Activated T-cell treated with anti-CD3 and anti-CD28 coated beads for 48 hours (primary cell): ENCODE data around the gene RASSF10.
"Not testable (repeated sequence)": the region's sequence is repeated elsewhere in the genome, so short reads cannot be mapped to it uniquely, and the experiment has no call there.

Experiments
- DNase-seq: peaks from one replicate; pipeline ENCODE4 v3.0.0-alpha.2; 2020; ENCODE audit warnings: low read depth

RASSF10 gene

DNA sequence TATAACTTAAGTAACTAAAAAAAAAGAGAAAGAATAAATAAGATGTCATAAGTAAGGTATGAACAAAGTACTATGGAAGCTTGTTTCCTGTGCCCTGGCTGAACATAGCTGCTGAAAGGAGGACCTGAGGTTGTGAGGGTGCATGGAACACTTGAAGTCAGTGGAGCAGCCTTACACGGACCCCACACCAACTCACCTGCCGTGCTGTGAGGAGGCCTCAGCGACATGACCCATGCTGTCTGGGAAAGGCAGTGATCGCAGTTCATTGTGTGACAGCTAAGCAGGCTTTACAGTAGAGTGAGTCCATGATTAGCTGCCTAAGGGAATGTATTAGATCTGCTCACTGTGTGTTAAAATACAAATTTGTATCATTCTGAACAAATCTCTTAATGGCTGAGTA is 17.6 kb downstream of the RASSF10 start:
- DNase-seq: no peak

DNA sequence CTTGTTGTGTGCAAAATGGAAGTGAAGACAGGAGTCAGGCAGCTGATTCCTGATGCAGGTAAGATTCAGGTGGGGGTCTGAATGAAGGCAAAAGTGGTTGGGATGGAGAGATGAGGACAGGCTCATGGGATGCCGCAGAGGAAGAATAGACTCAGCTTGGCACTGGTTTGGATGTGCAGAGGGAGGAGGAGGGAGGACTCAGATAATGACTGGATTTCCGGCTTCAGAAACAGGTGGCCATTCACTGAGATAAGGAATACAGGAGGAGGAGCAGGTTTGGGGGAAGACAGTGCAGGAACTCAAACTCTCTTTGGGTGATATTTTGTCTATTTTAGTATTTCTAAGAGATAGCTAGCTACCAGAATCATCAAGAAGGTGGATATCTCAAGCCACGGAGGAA is 19.2 kb downstream of the RASSF10 start:
- no peak for DNase-seq

DNA sequence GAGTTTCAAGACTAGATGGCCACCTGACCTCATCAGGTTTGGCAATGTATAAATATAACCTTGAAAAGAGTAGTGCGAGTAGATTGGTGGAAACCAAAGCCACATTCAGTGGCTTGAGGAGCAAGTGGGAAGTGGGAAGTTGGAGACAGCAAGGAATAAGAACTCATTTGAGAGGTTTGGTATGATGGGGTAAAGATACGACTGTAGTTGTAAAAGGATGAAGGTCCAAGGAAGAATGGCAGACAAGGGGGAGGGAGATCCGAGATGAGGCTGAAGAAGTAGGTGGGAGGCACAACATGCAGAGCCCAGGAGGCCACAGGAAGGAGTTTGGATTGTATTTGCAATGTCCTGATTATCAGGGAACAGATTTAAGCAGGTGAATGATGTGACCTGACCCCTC is 20.8 kb downstream of the RASSF10 start:
- DNase-seq: no peak

DNA sequence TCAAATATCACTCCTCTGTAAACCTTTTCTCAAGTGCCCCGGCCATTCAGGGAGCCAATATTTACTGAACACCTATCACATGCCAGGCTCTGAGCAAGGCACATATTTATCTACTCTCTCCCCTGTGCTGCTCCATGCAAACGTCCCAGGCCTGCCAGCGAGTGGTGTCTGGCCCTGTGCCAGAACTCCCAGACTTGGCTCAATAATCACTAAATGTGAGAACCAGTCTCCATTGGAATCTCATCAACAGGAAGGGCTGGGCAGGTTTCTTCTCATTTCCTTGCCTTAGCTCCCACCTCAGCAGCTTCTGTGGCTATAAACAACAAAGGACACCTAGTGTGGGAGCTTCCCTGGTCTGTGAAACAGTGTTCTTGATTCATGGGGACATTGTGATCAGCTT is 21.7 kb downstream of the RASSF10 start:
- no peak for DNase-seq

DNA sequence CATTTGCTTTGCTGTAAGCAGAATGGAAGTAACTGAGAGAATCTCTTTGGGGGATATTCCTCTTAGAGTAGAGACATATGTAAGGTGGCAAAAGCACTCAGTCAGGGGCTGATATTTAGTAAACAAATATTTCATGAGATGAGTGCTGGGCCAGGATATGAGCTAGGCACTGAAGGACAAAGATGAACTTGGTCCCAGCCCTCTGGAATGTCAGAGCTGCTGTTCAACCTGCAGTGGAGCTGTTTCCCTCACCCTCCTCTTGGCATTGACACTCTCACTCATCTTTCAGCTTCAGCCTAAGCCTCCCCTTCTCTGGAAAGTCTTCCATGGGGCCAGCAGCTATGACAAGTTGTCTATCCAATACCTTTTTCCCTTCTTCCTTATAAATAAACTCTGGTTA is 22.2 kb downstream of the RASSF10 start:
- DNase-seq: no peak

DNA sequence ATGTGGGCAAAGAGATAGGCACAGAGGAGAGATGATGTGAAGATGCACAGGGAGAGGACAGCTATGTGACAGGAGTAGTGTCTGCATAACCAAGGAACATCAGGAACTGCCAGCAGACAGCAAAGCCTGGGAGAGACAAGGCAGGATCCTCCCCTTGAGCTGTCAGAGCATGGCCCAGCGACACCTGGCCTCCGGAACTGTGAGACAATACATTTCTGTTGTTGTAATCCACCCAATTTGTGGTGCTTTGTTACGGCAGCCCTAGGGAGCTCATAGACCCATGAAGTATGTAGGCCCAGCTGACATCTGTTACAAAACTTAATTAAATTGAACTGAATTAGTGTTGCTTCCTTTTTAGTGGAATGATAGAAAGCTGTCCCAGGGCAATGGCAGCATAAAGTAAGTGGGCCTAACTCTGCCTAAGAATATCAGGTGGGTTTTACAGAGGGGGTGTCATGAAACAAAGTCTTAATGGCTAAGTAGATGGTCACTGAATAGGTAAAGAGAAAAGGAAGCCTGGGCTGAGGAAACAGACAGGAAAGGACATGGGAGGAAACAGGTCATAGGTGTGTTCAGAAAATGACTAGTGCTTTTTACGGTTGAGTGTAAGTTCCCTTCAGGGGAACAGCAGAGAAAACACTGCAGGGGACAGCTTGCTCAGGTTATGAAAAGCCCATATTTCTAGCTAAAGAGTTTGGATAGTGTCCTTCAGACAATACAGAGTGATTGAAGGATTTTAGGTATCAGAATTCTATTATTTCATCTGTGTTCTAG is 24.8 kb downstream of the RASSF10 start:
- no peak for DNase-seq

DNA sequence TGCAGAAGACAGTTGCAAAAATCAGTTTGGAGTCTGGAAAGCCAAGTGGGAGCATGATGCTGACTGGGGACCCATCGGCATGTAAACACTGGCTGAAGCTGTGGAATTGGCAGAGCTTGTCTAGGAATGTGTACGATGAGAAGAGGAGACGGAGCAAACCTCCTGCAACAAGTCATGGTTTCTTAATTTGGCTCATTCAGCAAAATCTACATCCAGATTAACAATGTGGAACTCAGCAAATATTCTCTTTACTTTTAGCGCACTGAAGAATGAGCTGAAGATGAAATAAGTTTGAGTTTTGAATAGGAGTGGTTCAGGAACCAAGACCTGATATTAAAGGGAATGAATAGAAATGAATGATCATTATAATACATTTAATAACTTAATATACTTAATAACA is 26.6 kb downstream of the RASSF10 start:
- DNase-seq: no peak

DNA sequence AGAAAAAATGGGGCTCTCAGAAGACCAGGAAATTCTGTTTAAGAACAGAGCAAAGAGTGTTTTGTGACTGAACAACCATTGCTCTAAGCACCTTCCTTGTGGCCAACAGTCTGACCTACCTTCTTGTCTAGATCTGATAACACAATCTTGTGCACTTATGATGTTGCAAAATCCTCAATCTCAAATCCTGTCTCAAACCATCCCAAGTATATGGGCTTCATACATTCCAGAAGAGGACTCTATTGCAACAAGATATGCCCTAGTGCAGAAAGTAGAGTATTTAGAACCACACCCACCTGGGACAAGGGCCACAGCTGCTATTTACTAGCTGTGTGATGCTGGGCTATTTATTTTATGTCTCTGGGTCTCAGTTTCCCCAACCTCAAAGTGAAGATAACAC is 27.1 kb downstream of the RASSF10 start:
- no peak for DNase-seq

DNA sequence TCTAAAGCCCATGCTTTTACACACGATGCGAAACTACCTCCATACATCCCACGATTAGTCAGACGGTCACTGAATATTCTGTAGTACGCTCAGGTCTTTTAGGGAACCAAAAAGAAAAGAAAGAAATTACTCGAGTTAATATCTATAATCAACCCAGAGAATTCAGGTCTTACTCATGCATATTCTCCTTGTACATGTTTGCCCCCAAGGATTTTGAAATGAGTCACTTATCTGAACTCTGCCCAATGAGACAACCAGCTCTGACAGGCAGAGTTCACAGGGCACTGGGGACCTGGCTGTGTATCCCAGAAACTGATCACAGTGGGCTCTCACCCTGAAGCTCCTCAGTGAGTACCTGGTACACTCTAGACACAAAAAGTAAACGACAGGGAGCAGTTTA is 29.2 kb downstream of the RASSF10 start:
- no peak for DNase-seq

DNA sequence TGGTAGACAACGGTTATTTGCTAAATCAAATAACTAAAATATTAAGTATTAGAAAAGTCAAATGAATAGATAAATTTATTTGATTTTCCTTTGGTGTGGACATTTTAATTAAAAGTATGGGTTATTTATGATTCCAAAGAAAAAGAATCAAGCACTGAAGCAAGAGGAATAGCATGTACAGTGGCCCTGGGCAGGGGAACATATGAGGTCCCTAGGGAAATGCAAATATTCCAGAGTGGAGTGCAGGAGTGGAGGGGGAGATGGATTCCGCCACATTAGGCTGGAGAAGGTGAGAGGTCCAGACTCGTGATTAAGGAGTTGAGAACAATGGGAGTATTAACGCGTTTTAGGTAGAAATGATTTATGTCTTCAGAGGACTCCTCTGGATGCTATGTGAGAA is 30.0 kb downstream of the RASSF10 start:
- DNase-seq: no peak

DNA sequence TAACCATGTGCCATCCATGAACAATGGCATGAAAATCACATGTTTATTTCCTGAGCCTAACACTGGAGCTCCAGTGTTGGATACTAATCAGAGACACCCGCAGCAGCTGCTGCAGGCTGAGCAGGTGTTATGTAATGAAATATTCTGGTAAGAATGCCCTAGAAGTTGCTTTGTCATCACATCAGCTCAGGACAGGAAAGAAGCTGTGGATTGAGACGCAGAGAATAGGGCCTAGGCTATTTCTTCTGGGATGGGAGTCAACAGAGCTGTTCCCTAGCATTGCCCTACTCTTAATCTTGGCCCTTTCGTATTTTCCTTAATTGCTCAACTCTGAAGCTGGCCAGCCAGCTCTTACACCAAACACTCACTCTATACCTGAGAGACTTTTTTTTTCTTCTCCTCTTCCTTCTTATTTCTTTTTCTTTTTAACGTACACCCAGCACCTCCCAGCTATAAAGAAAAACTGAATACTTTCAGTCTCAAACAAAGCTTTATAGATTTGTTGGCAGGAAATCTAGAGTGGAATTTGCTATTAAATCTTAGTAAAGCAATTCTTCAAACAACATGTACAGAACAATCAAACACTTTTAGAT is 31.9 kb downstream of the RASSF10 start:
- DNase-seq: no peak

DNA sequence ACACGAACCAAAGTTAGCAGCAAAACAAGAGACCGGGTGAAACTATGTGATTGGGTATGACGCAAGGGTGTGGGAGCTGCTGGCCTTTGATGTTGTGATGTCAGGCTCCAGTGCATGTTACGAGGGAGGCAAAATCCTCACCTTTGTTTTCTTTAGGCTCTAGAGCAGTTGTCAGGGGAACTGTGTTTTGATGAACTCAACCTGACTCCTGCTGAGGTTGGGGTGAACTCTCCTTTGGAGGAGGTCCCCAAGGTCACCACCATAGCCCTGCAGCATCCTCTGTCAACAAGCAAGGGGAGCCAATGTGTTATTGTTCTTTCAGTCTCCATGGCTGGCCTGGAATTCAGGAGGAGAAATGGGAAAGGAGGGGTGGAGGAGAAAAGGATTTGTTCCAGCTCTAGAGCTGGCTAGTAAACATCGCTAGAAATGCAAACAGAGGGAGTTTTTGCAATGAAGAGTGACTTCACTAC is 33.8 kb downstream of the RASSF10 start:
- DNase-seq: no peak

DNA sequence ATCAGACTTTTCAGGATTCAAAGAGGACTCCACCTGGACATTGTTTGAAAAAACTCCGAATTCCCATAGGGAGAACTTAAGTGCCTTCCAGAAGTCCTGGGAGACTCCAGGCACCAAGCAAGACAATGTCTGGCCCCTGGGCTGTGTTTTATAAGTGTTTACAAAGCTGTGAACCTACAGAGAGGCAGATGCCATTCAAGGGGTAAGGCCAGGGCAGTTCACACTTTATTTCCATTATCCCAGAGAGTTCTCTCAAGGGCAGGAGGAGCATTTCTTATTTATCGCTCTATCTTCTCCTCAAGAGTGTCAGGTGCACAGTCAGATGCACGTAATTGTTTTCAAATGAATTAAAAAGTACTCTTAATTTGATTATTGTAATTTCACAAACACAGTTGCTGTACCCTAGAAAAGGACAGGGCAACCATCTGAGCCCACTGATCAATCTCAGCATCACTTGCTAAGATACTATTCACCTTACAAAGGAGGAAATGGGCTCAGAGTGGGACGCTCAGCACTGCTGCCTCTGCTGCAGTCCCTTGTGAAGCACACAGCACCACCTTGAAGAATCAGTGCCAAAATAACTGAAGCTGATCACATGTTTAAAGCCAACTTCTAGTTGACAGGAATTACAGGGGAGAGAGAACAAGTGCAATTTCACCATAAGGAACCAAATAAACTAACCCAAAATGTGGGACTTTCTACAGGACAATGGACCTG is 35.0 kb downstream of the RASSF10 start:
- DNase-seq: no peak

DNA sequence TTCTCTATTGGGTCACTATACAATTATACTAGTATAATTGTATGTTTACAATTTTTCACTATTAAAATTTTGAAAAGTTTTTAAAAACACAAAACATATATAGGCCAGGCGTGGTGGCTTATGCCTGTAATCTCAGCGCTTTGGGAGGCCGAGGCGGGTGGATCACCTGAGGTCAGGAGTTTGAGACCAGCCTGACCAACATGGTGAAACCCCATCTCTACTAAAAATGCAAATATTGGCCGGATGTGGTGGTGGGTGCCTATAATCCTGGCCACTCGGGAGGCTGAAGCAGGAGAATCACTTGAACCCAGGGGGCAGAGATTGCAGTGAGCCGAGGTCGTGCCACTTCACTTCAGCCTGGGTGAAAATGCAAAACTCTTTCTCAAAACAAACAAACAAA is 36.0 kb downstream of the RASSF10 start:
- not testable (repeated sequence) for DNase-seq

DNA sequence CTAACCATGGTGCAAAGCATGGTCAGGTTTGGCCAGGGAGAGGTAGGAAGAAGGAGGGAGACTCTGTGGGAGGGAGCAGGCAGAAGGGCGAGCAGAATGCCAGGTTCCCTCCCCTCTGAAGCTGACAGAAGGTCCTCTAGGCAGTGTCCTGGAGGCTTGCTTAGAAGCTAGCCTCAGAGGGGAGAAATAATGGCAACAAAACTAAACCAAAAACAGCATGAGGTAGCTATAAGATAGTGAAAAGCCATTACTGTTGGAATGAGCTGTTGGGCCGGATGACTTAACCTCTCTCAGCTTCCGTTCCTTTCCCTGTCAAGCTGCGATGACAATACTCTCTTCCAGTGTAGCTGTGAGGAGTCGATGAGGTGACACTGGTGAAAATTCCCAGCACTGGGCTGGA is 36.6 kb downstream of the RASSF10 start:
- no peak for DNase-seq

DNA sequence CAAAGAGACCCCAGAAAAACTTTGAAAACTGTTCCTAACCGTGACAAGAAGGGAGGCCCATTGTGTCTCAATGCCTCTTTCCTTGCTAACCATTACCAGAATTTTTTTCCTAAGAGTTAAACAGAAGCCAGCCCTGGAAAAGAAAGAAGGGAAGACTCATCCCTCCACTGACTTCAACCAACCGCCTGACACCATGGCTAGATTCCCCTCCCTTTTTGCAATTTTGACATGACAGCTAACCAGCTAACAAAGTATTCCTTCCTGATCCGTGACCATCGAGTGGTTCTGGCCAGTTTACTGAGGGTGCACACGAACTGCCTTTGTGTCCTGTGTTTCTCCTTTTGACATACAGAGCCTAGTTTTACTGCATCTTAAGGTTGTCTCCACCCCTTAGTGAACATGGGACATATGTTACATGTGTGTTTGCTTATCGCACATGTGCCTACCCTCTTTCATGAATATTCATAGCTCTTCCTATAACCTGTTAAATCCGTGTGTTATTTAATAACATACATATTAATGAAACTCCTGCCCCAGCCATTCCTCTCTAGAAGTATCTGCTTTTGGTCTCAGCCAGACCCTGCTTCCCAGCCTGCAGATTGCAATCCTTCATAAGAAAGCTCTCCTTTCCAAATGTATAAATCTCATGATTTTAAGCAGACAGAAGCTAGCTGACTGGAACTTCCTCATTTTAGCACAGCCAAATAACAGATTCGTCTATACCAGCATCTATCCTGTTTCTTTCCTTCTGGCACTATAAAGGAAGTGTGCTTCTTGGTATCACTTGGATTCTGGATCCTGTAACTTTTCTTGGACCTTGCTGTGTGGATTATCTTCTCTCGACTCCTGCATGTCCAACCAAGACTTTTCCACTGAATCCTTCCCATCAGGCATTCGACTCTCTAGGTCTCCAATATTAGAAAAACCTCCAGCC is 37.8 kb downstream of the RASSF10 start:
- DNase-seq: no peak

DNA sequence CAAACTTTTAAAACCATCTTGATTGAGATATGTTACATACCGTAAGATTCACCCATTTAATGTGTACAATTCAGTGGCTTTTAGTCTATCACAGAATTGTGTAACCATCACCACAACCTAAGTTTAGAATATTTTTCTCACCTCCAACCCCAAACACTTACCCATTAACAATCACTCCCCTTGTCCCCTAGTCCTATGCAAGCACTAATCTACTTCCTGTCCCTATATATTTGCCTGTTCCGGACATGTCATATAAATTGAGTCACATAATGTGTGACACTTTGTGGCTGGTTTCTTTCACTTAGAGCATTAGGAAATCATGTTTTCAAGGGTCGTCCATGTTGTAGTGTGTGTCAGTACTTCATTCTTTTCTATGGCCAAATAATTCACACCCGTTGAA is 38.8 kb downstream of the RASSF10 start:
- no peak for DNase-seq

DNA sequence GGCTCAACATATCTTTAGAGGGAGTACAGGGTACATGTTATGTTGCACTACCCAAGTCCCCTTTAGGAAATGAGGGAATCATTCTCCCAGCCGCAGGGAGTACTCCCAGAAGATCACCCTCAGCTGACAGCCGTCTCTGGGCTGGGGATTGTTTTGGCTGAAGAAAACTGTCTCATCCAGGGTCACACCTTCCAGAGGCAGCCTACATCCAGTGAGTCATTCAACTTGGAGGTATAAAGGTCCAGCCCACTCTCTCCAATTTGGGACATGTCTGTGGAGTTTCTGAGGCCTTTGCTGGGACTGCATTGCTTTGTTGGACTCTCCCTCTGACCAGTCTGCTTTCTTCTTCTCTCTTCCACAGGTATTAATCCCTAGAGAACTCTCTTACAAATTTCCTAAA is 42.1 kb downstream of the RASSF10 start:
- no peak for DNase-seq

DNA sequence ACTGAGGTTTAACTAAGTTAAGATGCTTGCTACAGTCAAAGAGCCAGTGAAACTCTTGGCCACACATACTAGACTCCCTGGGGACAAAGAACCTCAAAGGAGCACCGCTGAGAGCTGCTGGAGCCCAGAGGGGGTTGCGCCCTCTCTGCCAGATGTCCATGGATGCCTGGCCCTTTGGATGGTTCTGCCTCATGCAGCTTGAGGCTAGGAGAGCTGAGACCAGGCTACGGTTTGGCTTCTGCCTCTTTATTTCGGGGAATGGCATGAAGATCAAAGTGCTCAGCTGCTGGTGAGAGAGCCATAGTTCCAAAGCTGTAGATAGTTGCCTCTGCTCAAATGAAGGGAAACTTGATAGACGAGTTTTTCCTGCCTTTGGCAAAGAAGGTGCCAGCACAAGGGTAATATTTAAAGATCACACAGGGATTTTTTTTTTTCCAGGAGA is 43.0 kb downstream of the RASSF10 start:
- DNase-seq: no peak

DNA sequence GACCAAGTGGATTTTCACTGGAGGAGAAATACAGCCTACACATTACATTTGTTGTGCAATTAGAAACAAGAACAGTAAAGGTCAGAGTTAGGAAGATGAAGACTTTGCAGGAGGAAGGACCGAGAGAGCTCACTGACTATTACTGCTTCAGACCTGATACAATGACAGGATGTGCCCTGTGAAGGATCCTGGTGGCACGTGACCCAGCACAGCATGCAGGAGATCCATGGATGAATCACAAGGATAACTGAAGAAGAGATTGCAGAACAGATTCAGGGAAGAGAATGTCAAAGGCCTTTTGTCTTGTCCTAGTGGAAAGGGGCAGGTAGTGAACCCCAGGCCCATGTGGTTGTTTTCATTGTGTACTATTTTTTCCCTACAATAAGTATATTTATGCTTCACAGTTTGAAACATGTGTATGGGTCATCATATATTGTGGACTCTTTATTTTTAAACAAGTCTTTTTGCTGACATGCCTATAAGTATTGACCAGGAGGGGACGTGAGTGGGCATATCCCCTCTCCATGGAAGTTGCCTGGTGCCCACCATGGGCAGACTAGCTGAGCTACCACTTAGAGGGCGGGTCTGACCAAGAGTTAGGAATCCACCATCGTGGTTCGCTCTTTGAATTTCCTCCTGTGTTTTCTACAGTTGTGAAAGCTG is 44.3 kb downstream of the RASSF10 start:
- no peak for DNase-seq

DNA sequence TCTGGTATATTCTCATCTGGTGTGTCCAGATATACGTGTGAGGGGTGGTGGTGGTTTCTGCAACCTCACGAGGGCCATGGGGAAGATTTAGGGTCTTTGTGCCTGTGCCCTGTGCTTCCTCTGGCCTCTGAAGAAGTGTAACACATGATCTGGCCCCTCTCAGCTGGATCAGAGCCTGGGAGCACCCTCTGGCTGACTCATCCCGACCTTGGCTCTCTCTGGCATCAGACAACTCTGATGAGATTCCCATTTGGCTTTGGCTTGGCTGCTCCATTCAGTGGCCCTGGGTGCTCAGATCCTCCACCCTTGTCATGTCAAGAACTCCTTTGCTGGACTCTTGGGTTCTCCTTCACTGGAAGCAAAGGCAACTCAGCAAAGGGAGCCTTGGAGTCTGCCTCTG is 45.2 kb downstream of the RASSF10 start:
- no peak for DNase-seq

DNA sequence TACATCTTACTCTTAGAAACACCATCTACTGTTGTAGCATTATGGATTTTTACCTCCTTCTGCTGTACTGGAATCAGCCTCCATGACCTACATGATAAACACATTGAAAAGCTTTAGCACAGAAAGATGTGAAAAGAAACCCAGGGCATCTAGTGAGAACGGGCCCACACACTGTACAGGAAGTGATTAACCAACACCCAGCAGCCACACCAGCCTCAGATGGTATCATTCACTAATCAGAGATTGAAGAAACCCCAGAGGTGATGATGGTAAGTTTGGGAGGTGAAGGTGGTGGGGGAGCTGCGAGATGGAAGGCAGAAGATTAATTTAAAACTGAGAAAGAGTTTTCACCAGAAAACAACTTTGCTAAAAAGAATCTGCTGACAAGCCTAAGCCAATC is 46.1 kb downstream of the RASSF10 start:
- peak; percentile 3 for DNase-seq
